ENCODE measurements around the gene PWWP2A. TPM values are rescaled to one million over a fixed set of nuclear protein-coding genes. Genes with fewer than 3 reads are reported as not detected.

PWWP2A gene
- total and polyA plus RNA-seq, 2 of the 8 experiments (the other 6 are each of a cell fraction or from before 2014, with no cell fraction given), result 18.5 to 63.0 TPM

DNA sequence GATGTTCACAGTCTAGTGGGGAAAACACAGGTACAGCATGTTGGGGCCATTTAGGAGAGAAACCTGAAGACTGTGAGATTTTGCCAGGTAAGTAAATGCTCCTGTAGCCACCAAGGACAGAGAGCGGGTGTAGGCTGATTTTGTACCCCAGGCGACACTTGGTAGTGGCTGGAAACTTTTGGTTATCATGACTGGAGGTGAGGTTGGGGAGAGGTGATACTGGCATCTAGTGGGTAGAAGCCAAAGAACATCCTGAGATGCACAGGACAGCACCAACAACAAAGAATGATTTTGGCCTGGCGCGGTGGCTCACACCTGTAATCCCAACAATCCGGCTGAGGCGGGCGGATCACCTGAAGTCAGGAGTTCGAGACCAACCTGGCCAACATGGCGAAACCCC lies 38.8 kb upstream of the PWWP2A start:
- Histone ChIP-seq H4K91ac (replicated peaks; ENCODE audit: insufficient read length, low read length) (peak overlapping the region; percentile 8), H2AFZ (ENCODE audit: low read length) (no peak overlapping the region), H3K9me3 (ENCODE audit: insufficient read depth in 2 of 2, low read depth in 1 of 2, low read length in 1 of 2) (no peaks in the 10 kb centered on the region), H3K18ac (ENCODE audit: extremely low read depth, low read length) (peak overlapping the region; percentile 34; the same call in 1 of the 2 replicates), H2AK5ac (ENCODE audit: low read depth, low read length) (0 out of 2 replicates have a peak overlapping the region, but pooled peaks have one; percentile 68), H3K9ac (replicated peaks in 1 of 4; ENCODE audit: extremely low read depth in 1 of 4, low read depth in 3 of 4, low read length in 3 of 4) (no peak overlapping the region; a peak in 1 of 7 replicates), H3K79me1 (ENCODE audit: low read depth, low read length) (no peaks in the 10 kb centered on the region; the same call in 1 of the 2 replicates), H2BK5ac (ENCODE audit: low read depth, low read length) (no peak overlapping the region), H3K4me3 (ENCODE audit: extremely low read depth in 1 of 4, insufficient read depth in 2 of 4, low read depth in 3 of 4, low read length in 4 of 4) (no peak overlapping the region), H3K27ac (ENCODE audit: low read depth, low read length) (0 out of 2 replicates have a peak overlapping the region, but pooled peaks have one; percentile 21), H4K20me1 (replicated peaks in 1 of 2; ENCODE audit: control insufficient read depth in 1 of 2, insufficient read depth in 2 of 2, low read length in 2 of 2) (no peaks in the 10 kb centered on the region), H3K23ac (ENCODE audit: insufficient read length) (no peak overlapping the region), H3K4ac (replicated peaks; ENCODE audit: insufficient read length, low read depth, low read length) (no peak overlapping the region), H4K5ac (ENCODE audit: insufficient read length, low read depth, low read length) (no peak overlapping the region), H3K79me2 (ENCODE audit: control insufficient read depth in 1 of 2, insufficient read depth in 2 of 2, low read length in 2 of 2) (no peaks in the 10 kb centered on the region), H2BK12ac (ENCODE audit: low read depth, low read length) (peak overlapping the region; percentile 78; the same call in 1 of the 2 replicates), H2BK120ac (replicated peaks; ENCODE audit: low read depth, low read length) (peak overlapping the region; percentile 66), H3K56ac (replicated peaks; ENCODE audit: insufficient read length, low read depth, low read length) (no peak overlapping the region), H2BK15ac (ENCODE audit: low read length) (peak overlapping the region; percentile 2; the same call in 1 of the 2 replicates), H4K8ac (ENCODE audit: extremely low read depth, insufficient read depth, low read length) (no peak overlapping the region), H3K23me2 (ENCODE audit: low read depth, low read length) (no peaks in the 10 kb centered on the region), H3K4me2 (ENCODE audit: insufficient read depth in 1 of 2, low read depth in 2 of 2, low read length in 2 of 2) (no peak overlapping the region), H3K4me1 (replicated peaks in 1 of 4; ENCODE audit: control insufficient read depth in 3 of 4, insufficient read depth in 4 of 4, low read length in 3 of 4) (peaks cover 9 to 14% (median 11%) of the 10 kb centered on the region in 4 experiments), H3K36me3 (ENCODE audit: control insufficient read depth in 2 of 4, insufficient read depth in 4 of 4, low read length in 3 of 4) (no peaks in the 10 kb centered on the region), H2BK20ac (ENCODE audit: low read length) (peak overlapping the region; percentile 27), H3K14ac (ENCODE audit: insufficient read length) (no peak overlapping the region), H3K27me3 (replicated peaks in 1 of 4; ENCODE audit: control insufficient read depth in 3 of 4, extremely low read depth in 1 of 4, insufficient read depth in 3 of 4, low read length in 3 of 4) (no peaks in the 10 kb centered on the region)
- ChIA-PET POLR2A (ENCODE audit: partially characterized antibody) (interaction anchor here (0.6 kb wide), 1 partner anchor 42 kb away, joined by 3 read pairs; no protein-coding TSS in a partner anchor), CTCF (ENCODE audit: partially characterized antibody) (interaction anchor here (0.9 to 1.4 kb wide), 7 partner anchors 9 to 193 kb away, joined by 3 to 4 read pairs (median 3); no protein-coding TSS in a partner anchor)
- TF ChIP-seq POLR2A (IDR thresholded peaks at IDR 0.05; ENCODE audit: control extremely low read depth in 1 of 2, low read depth in 2 of 2, low read length in 2 of 2) (no peak), RAD21 (IDR thresholded peaks at IDR 0.05 in 1 of 2, conservative IDR thresholded peaks at IDR 0.05 in 1 of 2; ENCODE audit: low read depth in 2 of 2, low read length in 2 of 2) (peak; percentile 70 to 78)
- TF ChIP-seq, protein P1, sequence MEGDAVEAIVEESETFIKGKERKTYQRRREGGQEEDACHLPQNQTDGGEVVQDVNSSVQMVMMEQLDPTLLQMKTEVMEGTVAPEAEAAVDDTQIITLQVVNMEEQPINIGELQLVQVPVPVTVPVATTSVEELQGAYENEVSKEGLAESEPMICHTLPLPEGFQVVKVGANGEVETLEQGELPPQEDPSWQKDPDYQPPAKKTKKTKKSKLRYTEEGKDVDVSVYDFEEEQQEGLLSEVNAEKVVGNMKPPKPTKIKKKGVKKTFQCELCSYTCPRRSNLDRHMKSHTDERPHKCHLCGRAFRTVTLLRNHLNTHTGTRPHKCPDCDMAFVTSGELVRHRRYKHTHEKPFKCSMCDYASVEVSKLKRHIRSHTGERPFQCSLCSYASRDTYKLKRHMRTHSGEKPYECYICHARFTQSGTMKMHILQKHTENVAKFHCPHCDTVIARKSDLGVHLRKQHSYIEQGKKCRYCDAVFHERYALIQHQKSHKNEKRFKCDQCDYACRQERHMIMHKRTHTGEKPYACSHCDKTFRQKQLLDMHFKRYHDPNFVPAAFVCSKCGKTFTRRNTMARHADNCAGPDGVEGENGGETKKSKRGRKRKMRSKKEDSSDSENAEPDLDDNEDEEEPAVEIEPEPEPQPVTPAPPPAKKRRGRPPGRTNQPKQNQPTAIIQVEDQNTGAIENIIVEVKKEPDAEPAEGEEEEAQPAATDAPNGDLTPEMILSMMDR (IDR thresholded peaks at IDR 0.05; ENCODE audit: control extremely low read depth in 1 of 3, insufficient read depth in 1 of 3, low read depth in 1 of 3, low read length in 3 of 3), result peak; percentile 13 to 48 (median 42); a peak in 3 of 4 replicates
- DNase-seq (ENCODE audit: low read depth in 1 of 2, low spot score in 2 of 2) (no peak), FAIRE-seq (no peak)
- WGBS, 2 experiments (ENCODE audit: extremely low coverage in 1 of 2, insufficient coverage in 1 of 2, insufficient read length in 1 of 2, insufficient replicate concordance in 2 of 2, low coverage in 1 of 2, low lambda C conversion rate in 2 of 2, missing lambda C conversion rate in 1 of 2), result 93% methylated on average over 9 of the region's 9 CpGs; no CpG with 5 or more reads in 1 of the 2 experiments
